Activated T-helper 1 cell treated with anti-CD3 and anti-CD28 coated beads, Interleukin-2, amount 50 U/mL, for 16 hours (primary cell): ENCODE data around the gene SLC26A4.
A peak's percentile ranks its signal among the peaks of the same experiment; 100 is the strongest.

ENCODE experiments used
- DNase-seq, 2 donors: peaks; one replicate each; pipeline ENCODE4 v3.0.0-alpha.2; 2020; ENCODE audit warnings: low read depth in 1 of 2, low spot score in 1 of 2

Gene SLC26A4

GRCh38 chr7:107694386-107694785 is 33.8 kb downstream of the SLC26A4 start:
- DNase-seq: no peak

- no peak for DNase-seq
Observed at GRCh38 chr7:107696330-107696946, 35.8 kb downstream of the SLC26A4 start.

- no peak for DNase-seq
Observed at GRCh38 chr7:107697321-107698049, 36.9 kb downstream of the SLC26A4 start.

GRCh38 chr7:107700570-107700969 is 39.9 kb downstream of the SLC26A4 start:
- DNase-seq: no peak

- DNase-seq: no peak
Observed at GRCh38 chr7:107701191-107701590, 40.6 kb downstream of the SLC26A4 start.

- DNase-seq: no peak
Observed at GRCh38 chr7:107703219-107703618, 42.6 kb downstream of the SLC26A4 start.

- DNase-seq: no peak
Observed at GRCh38 chr7:107703872-107704271, 43.2 kb downstream of the SLC26A4 start.

- no peak for DNase-seq
Observed at GRCh38 chr7:107708956-107709355, 48.3 kb downstream of the SLC26A4 start.

- DNase-seq: no peak
Observed at GRCh38 chr7:107711301-107711700, 50.7 kb downstream of the SLC26A4 start.

GRCh38 chr7:107712025-107712424 is 51.4 kb downstream of the SLC26A4 start:
- no peak for DNase-seq

GRCh38 chr7:107712896-107713295 is 52.3 kb downstream of the SLC26A4 start:
- DNase-seq: no peak

GRCh38 chr7:107715531-107715930 is 54.9 kb downstream of the SLC26A4 start:
- DNase-seq: no peak

GRCh38 chr7:107718456-107719193 is 58.0 kb downstream of the SLC26A4 start:
- no peak for DNase-seq

- DNase-seq: no peak
Observed at GRCh38 chr7:107721286-107721685, 60.7 kb downstream of the SLC26A4 start.

- DNase-seq: no peak
Observed at GRCh38 chr7:107723255-107723654, 62.6 kb downstream of the SLC26A4 start.

- DNase-seq: peak in 1 of 2 donors; percentile 11
Observed at GRCh38 chr7:107725138-107725740, 64.6 kb downstream of the SLC26A4 start.

GRCh38 chr7:107726356-107727130 is 65.9 kb downstream of the SLC26A4 start:
- DNase-seq: no peak

- no peak for DNase-seq
Observed at GRCh38 chr7:107728276-107728675, 67.6 kb downstream of the SLC26A4 start.

GRCh38 chr7:107742678-107743566 is 82.3 kb downstream of the SLC26A4 start:
- no peak for DNase-seq
